GM18499 (cell line): ENCODE measurements around the gene SPEM1.

Experiments used
- ATAC-seq: cut with Tn5 transposase; IDR thresholded peaks from one replicate; pipeline ENCODE4 v1.9.1; 2021; ENCODE audit warnings: moderate number of reproducible peaks; ENCODE audit not compliant: insufficient read depth, unreplicated experiment

Gene SPEM1

DNA sequence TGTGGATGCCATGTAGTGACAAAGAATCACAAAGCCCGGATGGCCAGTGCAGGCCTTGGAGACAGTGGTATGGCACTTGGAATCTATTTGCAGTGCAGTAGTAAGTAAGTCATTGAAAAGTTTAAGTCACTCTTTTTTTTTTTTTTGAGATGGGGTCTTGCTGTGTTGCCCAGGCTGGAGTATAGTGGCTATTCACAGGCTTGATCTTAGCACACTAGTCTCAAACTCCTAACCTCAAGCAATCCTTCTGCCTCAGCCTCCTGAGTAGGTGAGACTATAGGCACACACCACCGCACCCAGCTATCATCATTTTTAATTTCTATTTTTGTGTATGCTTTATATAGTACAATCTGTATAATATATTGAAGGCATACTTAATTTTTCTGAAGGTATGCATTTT is 21.5 kb upstream of the SPEM1 start:
- ATAC-seq, result no peak

DNA sequence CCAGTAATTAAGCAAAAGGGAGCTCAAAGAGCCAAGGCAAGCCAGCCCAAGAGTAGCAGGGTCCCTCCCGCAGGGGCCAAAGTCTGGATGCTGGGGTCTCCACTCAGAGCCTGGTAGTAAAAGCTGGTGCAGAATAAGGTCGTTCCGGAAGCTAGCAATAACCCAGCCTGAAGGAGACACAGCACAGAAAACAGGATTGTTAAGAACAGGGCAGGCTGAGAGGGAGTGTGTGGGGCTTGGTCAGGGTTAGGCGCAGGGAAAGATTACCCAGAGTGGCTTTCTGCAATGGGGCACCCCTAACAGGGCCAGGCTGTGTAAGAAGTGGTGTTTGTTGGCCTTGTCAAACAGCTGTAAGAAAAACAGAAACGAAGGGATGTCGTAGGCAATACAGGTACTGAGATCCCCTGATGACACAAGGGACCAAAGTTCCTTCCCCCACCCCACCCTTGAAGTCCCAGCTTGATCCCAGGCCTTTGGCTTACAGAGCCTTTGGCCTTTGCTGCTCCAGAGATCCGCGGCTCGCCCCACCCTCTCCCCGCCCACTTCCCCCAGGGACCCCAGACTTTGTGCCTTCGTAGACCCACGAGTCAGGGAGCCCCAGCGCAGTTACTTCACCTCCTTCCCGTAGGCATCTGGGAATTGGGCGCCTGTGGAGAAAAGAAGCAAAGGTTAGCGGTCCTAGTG is 16.9 kb upstream of the SPEM1 start:
- no peak for ATAC-seq

DNA sequence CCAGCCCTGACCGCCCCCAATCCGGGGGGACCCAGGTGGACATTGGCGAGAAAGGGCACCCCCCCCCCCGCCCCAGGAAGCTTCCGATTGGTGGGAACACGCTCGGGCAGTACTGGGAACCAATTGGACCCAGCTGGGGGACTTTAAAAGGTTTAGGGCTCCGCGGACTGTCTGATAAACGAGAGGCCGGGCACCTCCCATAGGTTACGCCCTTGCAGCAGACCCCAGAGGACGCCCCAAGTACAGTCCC is 16.5 kb upstream of the SPEM1 start:
- ATAC-seq, result no peak

DNA sequence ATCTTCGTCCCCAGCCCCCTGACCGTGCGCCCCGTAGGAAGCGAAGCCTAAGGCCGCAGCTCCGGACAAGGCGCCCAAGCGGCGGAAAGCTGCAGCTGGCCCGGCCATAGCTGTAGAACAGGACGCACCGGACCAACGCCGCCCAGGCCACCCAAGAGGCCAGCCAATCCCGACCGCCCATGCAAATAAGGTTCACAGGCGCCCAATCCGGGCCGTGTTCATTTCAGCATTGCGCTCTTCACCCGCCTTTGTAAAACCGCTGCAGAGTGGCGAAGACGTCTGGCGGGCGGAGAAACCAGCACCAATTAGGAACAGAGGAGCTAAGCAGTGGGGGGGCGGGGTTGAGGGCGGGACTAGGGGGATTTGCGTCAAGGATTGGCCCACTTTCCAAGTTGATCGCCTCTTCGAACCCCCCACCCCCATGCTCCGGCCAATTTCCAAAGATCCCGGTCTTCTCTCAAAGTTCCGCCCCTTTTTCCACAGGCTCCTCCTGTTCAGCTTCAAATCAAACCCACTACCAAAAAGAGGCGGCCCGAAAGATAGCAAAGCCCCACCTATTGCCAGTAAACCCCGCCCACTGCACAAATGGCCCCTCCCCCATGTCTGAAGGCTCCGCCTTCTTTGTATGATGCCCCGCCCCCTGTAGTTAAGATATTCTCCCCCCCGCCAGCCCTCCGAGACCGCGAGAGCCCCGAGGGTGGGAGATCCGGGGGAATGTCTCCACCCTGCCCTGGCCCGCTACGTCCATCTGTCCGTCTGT is 16.0 kb upstream of the SPEM1 start, which contains the start of gene TMEM256:
TSS of gene TMEM256 (minus strand) at position 121 of the 760 bp plus-strand sequence. CDS start at position 108, 13 bp downstream.
- peak; percentile 64 for ATAC-seq

DNA sequence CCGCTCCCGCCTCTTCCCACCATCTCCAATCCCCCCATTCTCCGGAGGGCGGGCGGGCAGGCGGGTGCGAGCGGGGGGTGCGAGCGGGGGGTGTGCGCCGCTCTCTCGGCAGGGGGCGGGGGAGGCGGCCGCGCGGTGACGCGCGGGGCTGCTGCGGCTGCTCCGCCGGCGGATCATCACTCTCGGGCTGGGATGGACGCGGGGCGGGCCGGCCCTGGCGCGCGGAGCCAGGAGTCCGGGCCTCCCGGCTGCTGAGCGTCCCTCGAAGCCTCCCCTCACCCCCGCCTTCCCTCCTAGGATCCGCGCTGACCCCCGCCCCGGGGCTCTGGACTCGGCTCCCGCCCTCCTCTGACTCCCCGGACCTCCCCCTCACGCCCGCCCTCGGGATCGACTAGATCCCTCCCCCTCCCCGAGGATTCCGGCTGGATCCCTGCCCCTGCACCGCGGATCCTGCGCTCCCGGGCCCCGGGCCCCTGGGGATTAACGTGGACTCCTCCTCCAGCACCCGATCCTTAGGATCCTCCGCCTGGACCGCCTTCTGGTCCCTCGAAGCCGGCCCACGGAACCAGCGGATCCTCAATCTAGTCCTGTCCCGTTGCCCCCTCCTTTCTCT is 15.3 kb upstream of the SPEM1 start:
- ATAC-seq, result no peak

DNA sequence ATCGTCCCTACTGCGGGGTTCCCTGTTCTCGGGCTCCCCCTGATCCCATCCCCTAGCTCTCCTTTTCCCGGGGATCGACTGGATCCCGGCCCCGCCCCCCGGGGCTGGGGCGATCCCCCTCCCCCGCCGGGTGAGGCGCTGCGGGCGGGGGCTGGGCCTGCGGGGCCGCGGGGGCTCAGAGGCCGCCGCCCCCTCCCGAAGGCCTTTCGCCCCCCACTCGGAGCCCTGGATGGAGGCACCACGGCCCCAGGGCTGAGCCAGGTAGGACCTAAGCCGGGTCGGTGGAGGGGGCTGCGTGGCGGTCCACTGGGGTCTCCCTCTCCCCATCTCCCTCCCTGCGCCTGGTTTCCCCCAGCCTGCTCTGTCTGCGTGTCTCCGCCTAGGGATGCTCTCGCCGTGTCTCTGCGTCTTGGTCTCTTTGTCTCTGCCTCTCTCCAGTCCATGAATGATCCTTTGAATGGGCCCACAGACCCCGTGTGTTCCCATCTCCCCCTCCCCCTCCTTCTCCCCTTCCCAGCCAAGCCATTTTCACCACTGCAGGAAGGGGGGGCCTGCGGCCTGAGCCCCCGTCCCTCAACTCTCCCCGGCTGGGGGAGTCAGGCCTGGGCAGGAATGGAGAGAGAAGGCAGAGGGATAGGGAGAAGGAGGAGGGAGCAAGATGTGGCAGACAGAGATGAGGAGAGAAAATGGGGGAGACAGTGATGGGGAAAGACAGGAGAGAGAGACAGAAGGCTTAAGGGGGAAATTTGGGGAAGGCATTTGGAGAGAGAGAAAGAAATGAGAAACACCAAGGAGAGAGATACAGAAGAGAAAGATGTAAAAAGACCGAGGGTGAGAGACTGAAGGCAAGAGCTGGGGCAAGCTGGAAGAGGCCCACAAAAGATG is 14.5 kb upstream of the SPEM1 start:
- no peak for ATAC-seq

DNA sequence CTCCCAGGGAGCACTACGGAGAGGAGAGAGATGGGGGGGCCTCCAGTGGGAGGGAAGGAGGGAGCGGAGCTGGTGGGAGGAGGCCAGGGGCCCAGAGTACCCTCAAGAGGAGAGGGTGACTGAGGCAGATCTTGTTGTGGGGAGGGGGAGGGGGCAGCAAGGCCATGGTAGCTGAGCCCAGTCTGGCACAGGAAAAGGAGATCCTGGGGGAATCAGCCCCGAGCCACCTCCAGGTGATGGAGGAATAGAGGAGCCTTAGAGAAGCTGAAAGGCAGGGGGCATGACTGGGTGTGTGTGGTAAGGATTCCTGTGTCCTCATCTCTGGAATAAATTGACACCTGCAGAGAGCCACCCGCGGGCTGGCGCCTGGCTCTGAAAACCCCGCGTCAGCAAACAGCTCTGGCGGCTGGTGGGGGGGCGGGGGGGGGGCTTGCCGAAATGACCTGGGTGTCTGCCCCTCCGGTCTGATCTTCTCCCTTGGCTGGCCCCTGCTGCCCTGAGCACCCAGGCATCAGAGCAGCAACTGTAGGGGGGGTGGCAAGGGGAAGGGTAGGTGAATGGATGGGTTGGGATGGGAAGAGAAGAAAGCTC is 13.8 kb upstream of the SPEM1 start:
- no peak for ATAC-seq

DNA sequence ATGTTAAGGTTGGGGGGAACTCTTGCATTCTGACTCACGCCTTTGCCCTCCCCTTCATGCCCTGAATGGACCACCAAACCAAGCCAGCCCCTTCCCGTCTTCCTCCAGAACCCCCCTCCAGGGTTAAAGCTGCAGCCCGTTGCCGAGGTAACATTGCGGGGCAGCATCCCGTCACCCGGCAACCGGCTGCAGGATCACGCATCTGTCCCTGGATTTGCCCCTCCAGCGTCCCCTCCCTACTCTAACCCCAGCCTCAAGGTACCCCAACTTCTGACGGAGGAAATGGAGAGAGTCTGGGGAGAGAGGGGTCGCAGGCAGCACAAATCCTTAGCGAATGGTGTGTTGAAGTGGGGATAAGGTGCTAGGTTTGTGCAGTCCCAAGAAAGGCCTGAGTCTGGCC is 13.0 kb upstream of the SPEM1 start:
- ATAC-seq, result no peak

DNA sequence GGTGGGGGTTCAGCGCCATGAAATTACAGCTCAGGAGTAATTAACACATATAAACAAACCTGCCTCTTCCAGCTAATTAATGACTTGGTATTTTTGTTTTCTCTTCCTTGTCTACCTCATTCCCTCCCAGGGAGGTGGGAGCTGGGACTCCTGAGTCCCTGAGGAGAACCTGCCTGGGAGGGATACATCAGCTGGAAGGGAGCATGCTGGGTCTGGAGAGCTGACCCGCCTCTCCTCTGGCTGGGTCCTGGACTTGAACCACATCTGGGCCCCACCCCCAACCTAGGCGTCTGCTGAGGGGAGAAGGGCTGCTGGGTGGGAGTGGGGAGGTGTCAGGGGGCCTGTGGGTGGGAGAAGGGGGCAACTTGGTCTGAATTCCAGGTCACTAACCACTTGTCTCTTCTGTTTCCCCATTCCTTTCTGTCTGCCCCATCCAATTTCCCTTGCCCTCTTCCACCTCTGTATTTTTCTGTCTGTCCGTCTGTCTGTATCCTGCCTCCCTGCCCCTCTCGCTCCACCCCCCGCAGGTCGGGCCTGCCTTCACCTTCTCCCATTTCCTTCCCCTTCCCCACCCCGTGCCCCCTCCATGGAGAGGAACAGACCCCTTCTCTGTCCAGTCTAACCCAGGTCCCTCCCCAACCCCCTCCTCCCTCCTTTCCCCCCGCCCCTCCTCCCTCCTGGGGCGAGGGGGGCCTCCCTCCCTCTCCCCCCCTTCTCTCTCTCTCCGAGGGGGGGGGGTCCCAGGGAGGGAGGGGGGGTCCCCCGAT is 12.5 kb upstream of the SPEM1 start, which contains the start of gene NLGN2:
TSS of gene NLGN2 (plus strand) at position 361 of the 767 bp plus-strand sequence. CDS start 411 bp downstream, outside the sequence.
- no peak for ATAC-seq

DNA sequence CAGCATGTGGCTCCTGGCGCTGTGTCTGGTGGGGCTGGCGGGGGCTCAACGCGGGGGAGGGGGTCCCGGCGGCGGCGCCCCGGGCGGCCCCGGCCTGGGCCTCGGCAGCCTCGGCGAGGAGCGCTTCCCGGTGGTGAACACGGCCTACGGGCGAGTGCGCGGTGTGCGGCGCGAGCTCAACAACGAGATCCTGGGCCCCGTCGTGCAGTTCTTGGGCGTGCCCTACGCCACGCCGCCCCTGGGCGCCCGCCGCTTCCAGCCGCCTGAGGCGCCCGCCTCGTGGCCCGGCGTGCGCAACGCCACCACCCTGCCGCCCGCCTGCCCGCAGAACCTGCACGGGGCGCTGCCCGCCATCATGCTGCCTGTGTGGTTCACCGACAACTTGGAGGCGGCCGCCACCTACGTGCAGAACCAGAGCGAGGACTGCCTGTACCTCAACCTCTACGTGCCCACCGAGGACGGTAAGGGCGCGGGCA is 11.8 kb upstream of the SPEM1 start:
- no peak for ATAC-seq

DNA sequence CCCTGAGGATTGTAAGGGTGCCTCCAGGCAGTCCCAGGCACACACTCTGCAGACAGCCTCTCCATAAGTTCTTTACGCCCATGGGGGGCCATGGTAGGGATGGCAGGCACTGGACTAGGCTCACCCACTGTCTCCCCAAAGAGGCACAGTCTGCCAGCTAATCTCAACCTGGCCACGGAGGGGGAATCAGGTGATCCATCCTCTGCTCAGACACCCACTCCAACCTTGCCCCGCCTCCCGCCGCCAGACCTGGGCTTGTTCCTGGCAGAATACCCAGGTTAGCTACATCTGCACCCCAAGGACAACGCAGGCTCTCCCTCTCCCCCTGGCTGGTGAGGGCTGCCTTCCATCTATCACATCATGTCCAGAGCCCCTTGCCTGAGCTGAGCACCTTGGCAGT is 11.3 kb upstream of the SPEM1 start:
- ATAC-seq, result no peak

DNA sequence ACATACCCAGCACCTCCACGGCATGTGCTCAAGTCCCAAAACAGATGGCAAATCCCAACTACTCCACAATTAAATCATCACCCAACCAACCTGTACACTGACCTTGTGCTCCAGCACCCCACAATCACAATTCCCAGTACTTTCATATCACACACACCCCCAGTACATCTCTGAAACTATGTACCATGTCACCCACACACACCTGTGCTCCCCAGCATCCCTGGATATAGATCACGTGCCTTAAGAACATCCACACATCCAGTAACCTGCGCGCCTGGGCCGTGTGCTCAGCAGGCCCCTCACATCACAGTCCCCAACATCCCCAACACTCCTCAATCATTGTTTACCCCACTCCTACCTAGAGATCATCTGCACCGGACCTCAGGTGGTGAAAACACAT is 10.4 kb upstream of the SPEM1 start:
- no peak for ATAC-seq

DNA sequence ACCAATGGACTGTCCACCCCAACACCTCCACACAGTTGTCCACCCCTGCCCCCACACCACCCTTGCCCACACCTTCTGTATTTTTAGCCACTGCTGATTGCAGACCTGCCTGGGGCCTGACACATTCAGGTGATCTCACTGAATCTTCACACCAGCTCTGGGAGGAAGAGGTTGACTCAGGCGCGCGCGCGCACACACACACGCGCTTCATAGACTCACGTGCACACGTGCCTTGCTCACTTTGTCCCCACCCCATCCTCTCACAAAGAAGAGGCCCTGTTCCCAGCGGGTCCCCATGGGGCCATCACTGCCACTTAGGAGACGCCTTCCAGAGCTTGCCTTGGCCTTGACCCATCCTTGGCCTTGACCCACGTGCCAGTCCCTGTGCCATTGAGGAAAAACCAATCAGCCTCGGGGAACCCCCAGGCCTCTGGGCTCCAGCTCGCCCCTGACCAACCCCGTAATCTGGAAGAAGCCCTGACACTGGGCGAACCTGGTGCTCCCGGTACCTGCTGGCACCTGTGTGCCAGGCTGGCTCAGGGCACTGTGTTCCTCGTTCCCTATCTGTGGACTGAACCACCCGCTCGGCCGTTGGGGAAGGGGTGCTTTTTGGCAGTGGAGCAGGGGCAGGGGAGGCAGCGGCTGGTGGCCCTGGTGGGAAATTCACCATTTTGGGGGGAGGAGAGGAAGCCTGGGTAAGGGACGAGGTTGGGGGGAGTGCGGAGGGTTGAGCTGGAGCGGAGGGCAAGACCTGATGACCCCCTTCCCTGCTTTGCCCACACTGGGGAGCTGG is 9.3 kb upstream of the SPEM1 start:
- no peak for ATAC-seq

DNA sequence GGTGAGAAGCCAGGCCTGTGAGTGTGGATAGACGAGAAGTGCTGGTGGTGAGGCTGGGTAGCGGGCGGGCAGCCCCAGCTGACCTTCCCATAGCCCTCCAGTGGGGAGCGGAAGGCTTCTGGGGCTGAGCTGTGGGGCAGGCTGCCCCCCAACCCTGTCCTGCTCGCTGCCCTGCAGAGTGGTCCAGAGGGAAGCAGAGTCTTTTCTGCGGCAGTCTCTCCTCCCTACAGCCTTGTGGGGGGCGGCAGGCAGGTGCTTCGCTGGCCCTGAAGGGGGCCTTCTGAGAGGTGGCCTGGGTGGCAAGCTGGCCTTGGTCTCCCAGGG is 8.7 kb upstream of the SPEM1 start:
- ATAC-seq, result no peak

DNA sequence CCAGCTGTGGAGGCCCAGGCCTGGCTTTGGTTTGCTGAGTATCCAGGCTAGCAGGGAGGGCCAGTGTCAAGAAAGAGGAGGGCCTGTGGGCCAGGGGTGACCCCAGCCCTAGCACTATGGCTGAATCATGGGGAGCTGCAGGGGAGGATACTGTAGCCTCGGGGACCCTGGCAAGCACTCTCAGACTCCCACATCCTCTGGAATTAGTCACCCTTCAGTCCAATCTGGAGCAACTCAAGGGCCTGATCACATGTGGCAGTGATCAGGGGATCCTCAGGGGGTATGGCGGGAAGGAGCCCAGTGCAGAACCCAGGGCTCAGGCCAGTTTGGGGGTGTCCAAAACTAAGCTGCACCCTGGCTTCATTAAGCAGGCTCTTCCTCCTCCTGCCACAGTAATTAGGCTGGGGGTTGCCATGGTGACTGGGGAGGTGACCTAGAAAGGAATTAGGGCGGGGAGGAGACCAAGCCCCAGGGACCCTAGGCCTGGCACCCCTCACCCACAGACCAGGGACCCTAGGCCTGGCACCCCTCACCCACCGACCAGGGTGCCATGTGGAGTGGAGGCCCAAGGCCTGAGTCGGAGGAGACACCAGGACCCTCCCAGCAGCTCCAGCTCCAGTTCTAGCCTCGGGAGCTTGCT is 6.7 kb upstream of the SPEM1 start:
- no peak for ATAC-seq

DNA sequence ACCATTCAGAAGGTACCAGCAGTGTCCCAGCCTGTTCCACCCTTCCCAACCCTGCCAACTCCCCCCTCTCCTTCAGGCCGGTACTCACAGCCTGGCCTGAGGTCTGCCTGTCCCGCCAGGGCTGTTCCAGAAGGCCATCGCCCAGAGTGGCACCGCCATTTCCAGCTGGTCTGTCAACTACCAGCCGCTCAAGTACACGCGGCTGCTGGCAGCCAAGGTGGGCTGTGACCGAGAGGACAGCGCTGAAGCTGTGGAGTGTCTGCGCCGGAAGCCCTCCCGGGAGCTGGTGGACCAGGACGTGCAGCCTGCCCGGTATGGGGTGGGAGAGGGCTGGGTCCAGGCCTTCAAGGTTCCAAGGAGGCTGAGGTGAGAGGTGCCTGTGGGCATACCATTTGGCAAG is 5.3 kb upstream of the SPEM1 start:
- no peak for ATAC-seq

DNA sequence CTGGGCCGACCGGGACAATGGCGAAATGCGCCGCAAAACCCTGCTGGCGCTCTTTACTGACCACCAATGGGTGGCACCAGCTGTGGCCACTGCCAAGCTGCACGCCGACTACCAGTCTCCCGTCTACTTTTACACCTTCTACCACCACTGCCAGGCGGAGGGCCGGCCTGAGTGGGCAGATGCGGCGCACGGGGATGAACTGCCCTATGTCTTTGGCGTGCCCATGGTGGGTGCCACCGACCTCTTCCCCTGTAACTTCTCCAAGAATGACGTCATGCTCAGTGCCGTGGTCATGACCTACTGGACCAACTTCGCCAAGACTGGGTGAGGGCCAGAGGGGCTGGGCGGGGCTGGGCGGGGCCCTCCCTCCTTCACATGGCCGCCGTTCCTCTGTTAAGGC is 4.3 kb upstream of the SPEM1 start:
- ATAC-seq, result no peak

DNA sequence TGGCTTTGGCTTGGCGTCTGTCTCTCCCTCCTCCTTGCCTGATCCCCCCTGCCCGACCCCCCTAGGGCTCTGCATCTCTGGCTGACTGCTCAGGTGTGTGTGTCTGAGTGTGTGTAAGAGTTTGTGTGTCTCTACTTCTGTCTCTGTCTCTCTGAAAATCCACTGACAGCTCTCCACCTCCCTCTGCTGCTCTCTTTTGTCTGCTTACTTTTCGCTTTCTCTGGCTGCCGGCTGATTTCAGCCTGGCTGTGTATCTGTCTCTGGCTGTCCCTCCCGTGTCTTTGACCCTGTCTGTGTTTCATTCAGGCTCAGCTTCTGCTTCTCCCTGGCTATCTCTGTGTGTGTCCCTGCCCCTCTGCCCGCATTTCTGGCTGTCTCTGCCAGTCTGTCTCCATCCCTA is 3.8 kb upstream of the SPEM1 start:
- ATAC-seq, result no peak
